GM20431 (cell line): ENCODE data around the gene ATL2.
"Not testable (repeated sequence)": the region's sequence is repeated elsewhere in the genome, so short reads cannot be mapped to it uniquely, and the experiment has no call there.

Experiments
- in situ Hi-C: fragments of 300-500 bp; cut with MseI, MboI; formaldehyde crosslinking; loops from one replicate; pipeline ENCODE4 v1.15.0; 2020; ENCODE audit warnings: low sequenced_read_pairs; ENCODE audit not compliant: unreplicated experiment

ATL2 gene

GRCh38 chr2:38259311-38259710 is 117.8 kb downstream of the ATL2 start:
- in situ Hi-C loops = no loop called here

GRCh38 chr2:38257680-38258079 is 119.4 kb downstream of the ATL2 start:
- in situ Hi-C loops = not testable (repeated sequence)

GRCh38 chr2:38256610-38257009 is 120.5 kb downstream of the ATL2 start:
- in situ Hi-C loops = no loop called here

- in situ Hi-C loops = no loop called here
Measured at GRCh38 chr2:38255211-38255610, 121.9 kb downstream of the ATL2 start.

- in situ Hi-C loops = no loop called here
Measured at GRCh38 chr2:38254796-38255195, 122.3 kb downstream of the ATL2 start.

- in situ Hi-C loops = no loop called here
Measured at GRCh38 chr2:38251940-38252339, 125.1 kb downstream of the ATL2 start.

GRCh38 chr2:38248707-38249106 is 128.4 kb downstream of the ATL2 start:
- in situ Hi-C loops = no loop called here

GRCh38 chr2:38248255-38248654 is 128.8 kb downstream of the ATL2 start:
- in situ Hi-C loops = no loop called here

GRCh38 chr2:38246105-38246504 is 131.0 kb downstream of the ATL2 start:
- in situ Hi-C loops = no loop called here

GRCh38 chr2:38245114-38245641 is 131.9 kb downstream of the ATL2 start:
- in situ Hi-C loops = no loop called here

- in situ Hi-C loops = no loop called here
Measured at GRCh38 chr2:38244301-38244700, 132.8 kb downstream of the ATL2 start.
